HUES64 (cell line): ENCODE measurements around the gene GP1BB.
"Not testable (repeated sequence)": the region's sequence is repeated elsewhere in the genome, so short reads cannot be mapped to it uniquely, and the experiment has no call there.

ENCODE experiments used
- H3K27ac ChIP-seq: 2 replicates; pipeline ENCODE4 v1.7.0; 2013; ENCODE audit warnings: low read depth, low read length, inconsistent platforms
- H3K27me3 ChIP-seq: 2 replicates; pipeline ENCODE4 v1.6.1; 2013; ENCODE audit warnings: mild to moderate bottlenecking, low read length; ENCODE audit not compliant: insufficient read depth
- H3K36me3 ChIP-seq: 2 replicates; pipeline ENCODE4 v1.6.1; 2013; ENCODE audit warnings: mild to moderate bottlenecking, low read length; ENCODE audit not compliant: insufficient read depth
- H3K4me1 ChIP-seq: 2 replicates; pipeline ENCODE4 v1.6.1; 2013; ENCODE audit warnings: mild to moderate bottlenecking, low read length, moderate library complexity; ENCODE audit not compliant: insufficient read depth
- H3K4me3 ChIP-seq: 2 replicates; pipeline ENCODE4 v1.5.1; 2013; ENCODE audit warnings: mild to moderate bottlenecking, low read length, moderate library complexity
- H3K9ac ChIP-seq: 2 replicates; pipeline ENCODE4 v1.6.1; 2013; ENCODE audit warnings: mild to moderate bottlenecking, low read depth, low read length
- H3K9me3 ChIP-seq: 2 replicates; pipeline ENCODE4 v1.6.1; 2013; ENCODE audit warnings: low read depth, low read length; ENCODE audit not compliant: insufficient read depth
- WGBS: fragments of 150-250, 120-280 bp; methylation state at CpG from one replicate; pipeline ENCODE4 v1.1.7; 2013; ENCODE audit warnings: missing lambda C conversion rate; 5-methylcytosine and 5-hydroxymethylcytosine counted together

GP1BB gene

DNA sequence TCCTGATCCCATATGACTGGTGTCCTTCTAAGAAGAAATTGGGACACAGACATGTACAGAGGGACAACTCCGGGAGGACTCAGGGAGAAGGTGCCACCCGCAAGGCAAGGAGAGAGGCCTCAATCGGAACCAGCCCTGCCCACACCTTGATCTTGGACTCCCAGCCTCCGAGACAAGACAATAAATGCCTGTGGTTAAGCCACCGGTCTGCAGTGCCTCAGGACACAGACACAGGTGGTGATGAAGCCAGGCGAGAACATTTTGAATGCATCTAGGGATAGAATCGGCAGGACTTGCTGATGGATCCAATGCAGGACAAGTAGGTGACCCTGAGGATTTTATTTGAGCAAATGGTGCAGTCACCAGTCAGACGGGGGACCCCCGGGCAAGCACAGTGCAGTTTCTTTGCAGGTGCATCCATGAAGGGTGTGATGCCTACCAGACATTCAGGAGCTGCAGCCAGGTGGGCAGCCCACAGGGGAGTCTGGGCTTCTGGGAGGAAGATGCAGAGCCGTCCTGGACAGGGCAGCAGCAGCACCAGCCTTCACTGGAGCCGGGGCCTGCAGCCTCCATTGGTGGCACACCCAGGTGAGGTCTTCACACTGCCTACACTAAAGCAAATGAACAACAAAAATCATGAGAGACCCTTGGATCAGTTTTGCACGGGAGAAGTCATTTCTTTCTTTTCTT lies 29.2 kb upstream of the GP1BB start:
- H3K4me3 ChIP-seq, result no peak overlapping the region
- H3K36me3 ChIP-seq, result no peaks in the 10 kb centered on the region
- H3K4me1 ChIP-seq, result peaks cover 21% of the 10 kb centered on the region
- no peak overlapping the region for H3K9ac ChIP-seq
- H3K27me3 ChIP-seq, result no peaks in the 10 kb centered on the region
- no peak overlapping the region for H3K27ac ChIP-seq
- H3K9me3 ChIP-seq, result no peaks in the 10 kb centered on the region
- 92% methylated on average over 12 of the region's 12 CpGs for WGBS

- Histone ChIP-seq H3K9ac (no peak overlapping the region), H3K4me3 (no peak overlapping the region), H3K27me3 (no peaks in the 10 kb centered on the region), H3K4me1 (peaks cover 21% of the 10 kb centered on the region), H3K27ac (no peak overlapping the region), H3K9me3 (no peaks in the 10 kb centered on the region), H3K36me3 (no peaks in the 10 kb centered on the region)
- WGBS, result 87% methylated on average over 13 of the region's 13 CpGs
Observed at GRCh38 chr22:19694696-19695095, 28.6 kb upstream of the GP1BB start.

- Histone ChIP-seq H3K4me3 (no peak overlapping the region), H3K9ac (no peak overlapping the region), H3K27ac (no peak overlapping the region), H3K27me3 (no peaks in the 10 kb centered on the region), H3K9me3 (no peaks in the 10 kb centered on the region), H3K4me1 (peaks cover 6% of the 10 kb centered on the region), H3K36me3 (no peaks in the 10 kb centered on the region)
- WGBS, result 90% methylated on average over 2 of the region's 2 CpGs
Observed at GRCh38 chr22:19696504-19697276, 26.6 kb upstream of the GP1BB start.

DNA sequence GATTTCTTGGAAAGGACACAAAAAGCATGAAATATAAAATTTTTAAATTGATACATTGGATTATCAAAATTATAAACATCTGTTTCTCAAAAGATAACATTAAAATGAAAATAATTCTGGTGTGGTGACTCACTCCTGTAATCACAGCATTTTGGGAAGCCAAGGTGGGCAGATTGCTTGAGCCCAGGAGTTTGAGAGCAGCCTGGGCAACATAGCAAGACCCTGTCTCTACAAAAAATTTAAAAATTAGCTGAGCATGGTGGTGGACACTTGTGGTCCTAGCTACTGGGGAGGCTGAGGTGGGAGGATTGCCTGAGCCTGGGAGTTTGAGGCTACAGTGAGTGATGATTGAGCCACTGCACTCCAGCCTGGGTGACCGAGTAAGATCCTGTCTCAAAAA lies 25.5 kb upstream of the GP1BB start:
- not testable (repeated sequence) for H3K9ac ChIP-seq, H3K27me3 ChIP-seq, H3K9me3 ChIP-seq, H3K36me3 ChIP-seq, H3K4me1 ChIP-seq, H3K27ac ChIP-seq, H3K4me3 ChIP-seq
- WGBS, result 93% methylated on average over 1 of the region's 1 CpG

DNA sequence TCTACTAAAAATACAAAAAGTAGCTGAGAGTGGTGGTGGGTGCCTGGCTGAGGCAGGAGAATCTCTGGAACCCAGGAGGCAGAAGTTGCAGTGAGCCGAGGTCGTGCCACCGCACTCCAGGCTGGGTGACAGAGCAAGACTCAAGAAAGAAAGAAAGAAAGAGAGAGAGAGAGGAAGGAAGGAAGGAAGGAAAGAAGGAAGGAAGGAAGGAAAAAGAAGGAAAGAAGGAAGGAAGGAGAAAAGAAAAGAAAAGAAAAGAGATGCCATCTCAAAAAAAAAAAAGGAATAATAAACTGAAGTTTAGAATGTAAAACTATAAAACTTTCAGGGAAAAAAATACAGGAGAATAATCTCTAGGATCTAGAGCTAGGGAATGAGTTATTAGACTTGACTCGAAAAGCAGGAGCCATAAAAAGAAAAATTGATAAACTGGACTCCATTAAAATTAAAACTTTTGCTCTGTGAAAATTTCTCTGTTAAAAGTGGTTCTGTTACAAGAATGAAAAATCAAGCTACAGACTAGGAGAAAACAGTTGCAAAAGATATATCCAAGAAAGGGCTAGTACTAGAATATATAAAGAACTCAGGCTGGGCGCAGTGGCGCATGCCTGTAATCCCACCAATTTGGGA lies 22.4 kb upstream of the GP1BB start:
- Histone ChIP-seq H3K9ac (no peak overlapping the region), H3K27me3 (peaks cover 5% of the 10 kb centered on the region; the same call in 1 of the 2 replicates), H3K27ac (no peak overlapping the region), H3K36me3 (no peaks in the 10 kb centered on the region), H3K4me1 (peaks cover 13% of the 10 kb centered on the region), H3K9me3 (no peaks in the 10 kb centered on the region), H3K4me3 (no peak overlapping the region)
- WGBS, result 94% methylated on average over 6 of the region's 6 CpGs

DNA sequence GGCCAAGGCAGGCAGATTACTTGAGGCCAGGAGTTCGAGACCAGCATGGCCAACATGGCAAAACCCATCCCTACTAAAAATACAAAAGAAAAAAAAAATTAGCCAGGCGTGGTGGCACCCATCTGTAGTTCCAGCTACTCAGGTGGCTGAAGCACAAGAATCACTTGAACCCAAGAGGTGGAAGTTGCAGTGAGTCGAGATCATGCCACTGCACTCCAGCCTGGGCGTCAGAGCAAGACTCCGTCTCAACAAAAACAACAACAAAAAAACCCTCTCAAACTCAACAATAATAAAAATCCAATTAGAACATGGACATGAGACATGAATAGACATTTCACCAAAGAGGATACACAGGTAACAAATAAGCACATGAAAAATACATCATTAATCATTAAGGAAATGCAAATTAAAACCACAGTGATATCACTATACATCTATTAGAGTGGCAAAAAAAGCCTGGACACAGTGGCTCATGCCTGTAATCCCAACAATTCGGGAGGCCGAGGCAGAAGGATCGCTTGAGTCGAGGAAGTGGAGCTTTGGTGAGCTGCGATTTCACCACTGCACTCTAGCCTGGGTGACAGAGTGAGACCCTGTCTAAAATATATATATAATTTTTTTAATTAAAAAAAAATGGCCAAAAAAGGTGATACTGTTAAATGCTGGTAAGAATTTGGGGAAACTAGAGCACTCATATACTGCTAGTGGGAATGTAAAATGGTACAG lies 21.8 kb upstream of the GP1BB start:
- Histone ChIP-seq H3K4me3 (no peak overlapping the region), H3K27ac (no peak overlapping the region), H3K36me3 (no peaks in the 10 kb centered on the region), H3K27me3 (peaks cover 5% of the 10 kb centered on the region; the same call in 1 of the 2 replicates), H3K9me3 (no peaks in the 10 kb centered on the region), H3K4me1 (peaks cover 13% of the 10 kb centered on the region), H3K9ac (no peak overlapping the region)
- WGBS, result 82% methylated on average over 10 of the region's 10 CpGs

DNA sequence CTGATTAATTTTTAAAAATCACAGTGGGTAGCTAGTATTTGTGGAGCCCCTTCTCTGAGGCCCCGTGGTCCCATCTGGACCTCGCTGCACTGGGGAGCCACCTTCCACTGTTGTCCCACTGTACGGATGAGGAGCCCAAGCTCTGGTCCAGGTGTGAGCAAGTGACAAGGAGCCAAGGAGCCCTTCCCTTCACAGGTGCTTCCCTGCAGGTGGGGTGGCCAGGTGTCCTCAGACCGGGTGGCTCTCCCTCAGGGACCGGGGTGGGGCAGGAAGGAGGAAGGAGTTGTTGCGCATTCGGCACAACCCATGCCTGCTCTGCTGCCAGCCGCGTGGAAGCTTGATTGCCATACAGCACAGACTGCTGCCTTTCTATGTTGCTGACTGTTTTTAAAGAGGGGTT lies 19.5 kb upstream of the GP1BB start:
- no peaks in the 10 kb centered on the region for H3K36me3 ChIP-seq
- H3K9me3 ChIP-seq, result no peaks in the 10 kb centered on the region
- H3K4me3 ChIP-seq, result no peak overlapping the region
- WGBS, result 88% methylated on average over 9 of the region's 9 CpGs
- no peak overlapping the region for H3K27ac ChIP-seq
- H3K27me3 ChIP-seq, result peaks cover 17% of the 10 kb centered on the region; the same call in 1 of the 2 replicates
- H3K9ac ChIP-seq, result no peak overlapping the region
- H3K4me1 ChIP-seq, result peaks cover 13% of the 10 kb centered on the region

- H3K27me3 ChIP-seq, result peaks cover 21% of the 10 kb centered on the region; the same call in 1 of the 2 replicates
- 87% methylated on average over 15 of the region's 15 CpGs for WGBS
- peaks cover 13% of the 10 kb centered on the region for H3K4me1 ChIP-seq
- no peak overlapping the region for H3K27ac ChIP-seq
- H3K9me3 ChIP-seq, result no peaks in the 10 kb centered on the region
- H3K36me3 ChIP-seq, result no peaks in the 10 kb centered on the region
- H3K9ac ChIP-seq, result no peak overlapping the region
- no peak overlapping the region for H3K4me3 ChIP-seq
Observed at GRCh38 chr22:19704355-19705015, 18.9 kb upstream of the GP1BB start.

- no peaks in the 10 kb centered on the region for H3K36me3 ChIP-seq
- 37% methylated on average over 14 of the region's 14 CpGs for WGBS
- H3K4me1 ChIP-seq, result peaks cover 13% of the 10 kb centered on the region
- peak overlapping the region; percentile 84; the same call in 1 of the 2 replicates for H3K27ac ChIP-seq
- peaks cover 24% of the 10 kb centered on the region; the same call in 1 of the 2 replicates for H3K27me3 ChIP-seq
- H3K9ac ChIP-seq, result peak overlapping the region; percentile 33; the same call in 1 of the 2 replicates
- H3K4me3 ChIP-seq, result no peak overlapping the region
- H3K9me3 ChIP-seq, result no peaks in the 10 kb centered on the region
Observed at GRCh38 chr22:19705181-19705934, 18.0 kb upstream of the GP1BB start.

- Histone ChIP-seq H3K9ac (no peak overlapping the region), H3K27ac (no peak overlapping the region), H3K27me3 (peaks cover 24% of the 10 kb centered on the region; the same call in 1 of the 2 replicates), H3K9me3 (no peaks in the 10 kb centered on the region), H3K4me3 (no peak overlapping the region), H3K4me1 (peaks cover 13% of the 10 kb centered on the region), H3K36me3 (no peaks in the 10 kb centered on the region)
- 93% methylated on average over 6 of the region's 7 CpGs for WGBS
Observed at GRCh38 chr22:19706661-19707151, 16.6 kb upstream of the GP1BB start.
